IMR-90 (cell line): ENCODE results near the gene SAGE1.

Experiments used
- CTCF ChIP-seq: conservative IDR thresholded peaks from 2 replicates; pipeline ENCODE4 v1.5.1; 2012; ENCODE audit warnings: mild to moderate bottlenecking, low read depth, low read length, improper control_type of control experiment
- ELK1 ChIP-seq: fragments of 150-350 bp; IDR thresholded peaks from 2 replicates; pipeline ENCODE4 v1.6.1; 2016; ENCODE audit warnings: low read depth, mild to moderate bottlenecking, low read length, moderate library complexity, borderline replicate concordance
- FOS ChIP-seq: fragments of 150-350 bp; IDR thresholded peaks from 2 replicates; pipeline ENCODE4 v1.6.1; 2016; ENCODE audit warnings: low read depth, low read length
- MAFK ChIP-seq: IDR thresholded peaks from 2 replicates; pipeline ENCODE4 v1.6.1; 2012; ENCODE audit warnings: low read depth, low read length, improper control_type of control experiment
- POLR2A ChIP-seq: IDR thresholded peaks from 2 replicates; pipeline ENCODE4 v1.6.1; 2012; ENCODE audit warnings: mild to moderate bottlenecking, low read depth, low read length
- RAD21 ChIP-seq: IDR thresholded peaks from 2 replicates; pipeline ENCODE4 v1.6.1; 2012; ENCODE audit warnings: low read length, improper control_type of control experiment

GRCh38 chrX:135914404-135914803 lies 20.9 kb downstream of the SAGE1 start:
- TF ChIP-seq CTCF (no peak), RAD21 (no peak), POLR2A (no peak), MAFK (no peak), FOS (no peak), ELK1 (no peak)
